T47D (cell line): ENCODE measurements around the gene RPS6KA2.

ENCODE experiments used
- DNase-seq, 2 experiments: peaks; one replicate each; pipeline versions ENCODE4 v3.0.0 to v3.0.0-alpha.2; 2011 to 2012; ENCODE audit warnings: low read depth in 1 of 2, low spot score in 1 of 2
- JUND ChIP-seq: IDR thresholded peaks from 2 replicates; pipeline ENCODE4 v1.6.1; 2012; ENCODE audit warnings: low read depth
- in situ Hi-C: cut with HindIII; loops from 2 replicates; pipeline ENCODE4 v1.10.0; 2016; ENCODE audit warnings: low sequenced_read_pairs, low pct_unique_long_range_greater_than_20kb

Gene RPS6KA2

DNA sequence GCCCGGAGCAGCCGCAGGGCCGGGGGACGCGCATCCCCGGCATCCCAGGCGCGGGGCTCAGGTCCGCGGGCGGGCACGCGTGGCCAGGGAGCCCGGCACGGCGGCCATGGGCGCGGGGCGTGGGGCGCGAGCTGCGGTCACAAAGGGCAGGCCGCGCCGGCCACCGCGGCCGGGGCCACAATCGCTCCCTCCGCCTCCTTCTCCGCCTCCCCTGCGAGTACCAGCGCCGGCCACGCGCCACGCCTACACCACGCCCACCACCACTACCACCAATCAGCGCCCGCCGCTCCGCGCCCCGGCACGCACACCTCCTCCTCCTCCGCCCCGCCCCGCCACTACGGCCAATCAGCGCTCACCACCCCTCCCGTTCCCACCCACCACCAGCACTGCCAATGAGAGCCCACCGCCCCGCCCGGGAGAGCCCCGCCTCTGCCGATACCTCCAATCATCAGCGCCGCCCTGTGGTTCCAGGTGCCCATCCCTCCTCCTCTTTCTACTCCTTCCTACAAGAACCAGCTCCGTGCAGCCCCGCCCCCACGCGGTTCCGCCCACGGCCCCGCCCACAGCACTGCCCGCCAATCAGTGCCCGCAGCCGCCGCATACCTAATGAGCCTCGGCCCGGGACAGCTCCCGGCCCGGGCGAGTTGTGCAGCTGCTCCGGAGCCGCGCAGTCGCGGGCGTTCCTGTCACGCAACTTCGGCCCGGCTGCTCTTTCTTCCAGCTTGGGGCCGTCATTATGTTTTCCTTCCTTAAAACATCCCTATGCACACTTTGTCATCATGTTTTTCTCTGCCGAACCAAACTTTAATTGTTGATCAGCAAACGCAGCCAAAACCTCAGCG lies at the start of gene RPS6KA2:
Gene RPS6KA2 (minus strand): TSS at position 219 of the 842 bp plus-strand sequence. CDS start 232 bp downstream, outside the sequence.
- no peak for TF ChIP-seq JUND
- DNase-seq = peak; percentile 81 to 98
- in situ Hi-C loops = no loop called here

DNA sequence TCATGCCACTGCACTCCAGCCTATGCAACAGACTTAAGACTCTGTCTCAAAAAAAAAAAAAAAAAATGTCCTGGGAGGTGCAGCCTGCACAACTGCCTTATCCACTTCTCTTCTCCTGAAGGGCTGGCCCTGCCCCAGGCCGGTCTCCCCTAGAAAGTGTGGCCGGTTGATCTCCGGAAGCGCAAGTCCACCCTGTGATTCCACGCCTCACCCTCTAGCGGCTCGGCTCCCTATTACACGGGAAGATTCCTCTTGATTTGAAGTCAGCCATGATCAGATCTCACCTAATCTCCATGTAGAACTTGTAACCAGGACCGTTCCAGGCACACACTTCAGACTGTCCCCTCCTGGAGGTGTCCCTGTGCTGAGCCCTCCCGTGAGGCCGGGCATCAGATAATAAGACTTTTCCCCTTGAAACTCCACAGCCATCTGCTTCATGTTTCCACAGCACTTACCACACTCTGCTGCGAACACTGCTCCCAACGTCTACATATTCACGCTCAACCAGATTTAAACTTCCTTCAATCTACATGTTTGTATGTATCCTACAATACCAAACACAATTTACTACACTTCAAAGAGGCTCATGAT lies 49.3 kb upstream of the RPS6KA2 start:
- peak in 1 of 2 experiments; percentile 51 for DNase-seq
- in situ Hi-C loops = no loop called here
- TF ChIP-seq JUND = no peak

DNA sequence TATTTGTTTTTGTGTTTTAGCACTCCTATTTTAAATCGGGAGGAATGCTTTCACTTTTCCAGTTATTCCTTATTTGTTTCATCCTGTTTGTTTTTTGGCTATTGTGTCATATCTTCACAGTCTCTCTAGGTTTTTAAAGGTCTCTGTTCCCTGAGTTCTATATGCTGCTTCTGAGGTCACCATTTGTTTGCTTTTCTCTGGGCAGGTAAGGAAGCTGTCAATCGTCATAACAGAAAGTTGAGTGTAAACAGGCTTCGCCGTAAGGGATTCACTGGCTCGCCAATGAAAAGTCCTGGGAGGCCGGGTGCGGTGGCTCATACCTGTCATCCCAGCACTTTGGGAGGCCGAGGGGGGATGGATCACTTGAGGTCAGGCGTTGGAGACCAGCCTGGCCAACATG lies 48.7 kb upstream of the RPS6KA2 start:
- TF ChIP-seq JUND = no peak
- in situ Hi-C loops = no loop called here
- peak; percentile 40 to 73 for DNase-seq

DNA sequence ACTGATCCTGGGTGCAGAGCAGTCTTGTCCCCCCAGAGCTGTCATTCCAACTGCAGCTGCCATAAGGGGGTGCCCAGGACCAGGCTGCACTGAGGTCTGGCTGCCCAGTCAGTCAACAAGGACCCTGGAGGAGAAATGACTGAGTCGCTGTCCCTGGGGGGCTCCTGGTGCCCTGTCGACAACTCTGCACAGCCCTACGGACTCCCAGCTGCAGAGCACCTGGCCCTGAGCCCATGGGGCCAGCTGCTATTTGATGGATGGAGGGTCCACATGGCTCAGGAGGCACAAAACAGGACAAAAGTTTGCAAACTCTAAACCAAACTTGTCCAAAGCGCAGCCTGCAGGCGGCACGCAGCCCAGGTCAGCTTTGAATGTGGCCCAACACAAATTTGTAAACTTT lies 46.3 kb upstream of the RPS6KA2 start:
- in situ Hi-C loops = no loop called here
- no peak for DNase-seq
- TF ChIP-seq JUND = no peak

DNA sequence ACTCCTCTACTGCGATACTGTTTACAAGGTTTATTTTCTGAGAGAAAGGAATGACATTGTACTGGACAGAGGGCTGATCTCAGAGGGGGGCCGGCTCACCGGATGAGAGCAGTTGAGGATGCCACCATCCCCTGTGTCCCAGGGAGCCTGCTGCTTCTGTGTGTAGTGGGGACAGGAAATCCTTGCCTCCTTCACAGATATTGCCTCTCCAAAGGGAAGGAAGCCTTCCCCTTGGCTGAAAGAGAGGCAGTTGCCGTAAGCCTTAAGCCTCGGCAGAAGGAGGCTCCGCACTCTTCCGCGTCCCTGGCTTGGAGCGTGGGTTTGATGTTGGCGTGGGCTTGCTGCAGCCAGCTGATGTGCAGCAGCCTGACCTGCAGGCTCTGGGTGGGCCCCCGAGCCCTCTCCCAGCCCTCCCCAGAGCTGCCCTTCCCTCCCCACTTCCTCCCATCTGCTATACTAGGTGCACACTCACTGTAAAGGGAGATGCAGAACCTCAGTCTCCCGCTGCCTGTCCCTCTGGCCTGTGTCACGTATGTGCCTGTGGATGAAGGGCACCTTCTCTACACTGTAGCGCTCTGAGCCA lies 45.7 kb upstream of the RPS6KA2 start:
- in situ Hi-C loops = no loop called here
- no peak for DNase-seq
- TF ChIP-seq JUND = no peak

DNA sequence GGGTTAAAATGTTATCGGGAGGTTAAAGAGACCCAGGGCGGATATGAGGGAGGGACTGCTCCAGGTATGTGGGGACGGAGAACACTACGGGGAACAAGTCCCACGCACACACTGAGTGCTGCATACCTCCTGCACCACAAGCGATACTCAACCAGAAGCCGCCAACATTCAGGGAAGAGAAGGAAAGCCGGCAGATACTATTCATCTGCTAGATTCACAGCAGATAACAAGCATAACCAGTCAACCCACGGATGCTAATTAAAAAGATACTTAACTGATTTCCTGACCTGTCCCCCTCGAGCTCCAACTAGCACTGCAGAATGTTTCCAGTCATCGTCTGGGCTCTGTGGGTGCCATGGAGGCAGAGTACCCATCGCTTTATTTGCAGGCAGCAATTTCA lies 45.1 kb upstream of the RPS6KA2 start:
- no peak for DNase-seq
- in situ Hi-C loops = no loop called here
- no peak for TF ChIP-seq JUND

DNA sequence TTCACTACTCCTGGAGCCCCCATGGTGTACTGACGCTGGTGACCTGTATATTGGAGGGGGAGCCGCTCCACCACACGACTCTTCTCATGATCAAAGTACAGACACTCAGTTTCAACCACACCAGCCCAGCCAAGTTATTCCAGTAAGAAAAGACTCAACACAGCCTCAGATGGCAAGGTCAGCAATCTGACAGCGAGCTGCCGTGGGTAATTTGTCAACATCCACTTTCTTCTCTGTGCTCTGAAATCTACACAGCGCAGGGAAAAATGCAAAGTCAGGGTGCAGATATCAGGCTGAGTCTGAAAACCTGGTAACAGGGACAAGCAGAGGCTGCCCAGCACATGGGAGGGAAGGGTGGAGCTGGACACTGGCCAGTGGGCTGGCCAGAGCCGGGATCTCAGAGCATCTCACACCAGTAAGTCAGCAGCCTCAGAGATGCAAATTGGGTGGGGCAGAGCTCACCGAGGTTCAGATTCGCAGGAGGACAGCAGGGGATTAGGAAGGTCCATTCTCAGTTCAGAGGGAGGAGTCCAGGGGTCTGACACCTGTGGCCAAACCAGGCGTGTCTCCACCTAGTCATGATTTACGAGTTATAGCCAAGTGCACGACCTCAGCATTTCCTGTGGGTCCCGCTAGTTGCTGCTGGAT lies 44.5 kb upstream of the RPS6KA2 start:
- no peak for DNase-seq
- in situ Hi-C loops = no loop called here
- no peak for TF ChIP-seq JUND

DNA sequence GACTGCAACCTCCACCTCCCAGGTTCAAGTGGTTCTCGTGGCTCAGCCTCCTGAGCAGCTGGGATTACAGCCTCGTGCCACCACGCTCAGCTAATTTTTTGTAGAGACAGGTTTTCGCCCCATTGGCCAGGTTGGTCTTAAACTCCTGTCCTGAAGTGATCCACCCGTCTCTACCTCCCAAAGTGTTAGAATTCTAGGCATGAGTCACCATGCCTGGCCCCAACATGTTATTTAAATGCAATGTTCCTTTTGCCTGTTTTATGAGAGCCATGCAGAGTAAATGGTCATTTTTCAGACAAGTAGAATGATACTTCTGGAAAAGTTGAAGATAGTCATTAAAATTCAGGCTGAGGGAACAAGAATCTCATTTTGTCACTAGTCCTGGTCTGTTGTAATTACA lies 43.8 kb upstream of the RPS6KA2 start:
- DNase-seq = no peak
- in situ Hi-C loops = no loop called here
- TF ChIP-seq JUND = no peak

DNA sequence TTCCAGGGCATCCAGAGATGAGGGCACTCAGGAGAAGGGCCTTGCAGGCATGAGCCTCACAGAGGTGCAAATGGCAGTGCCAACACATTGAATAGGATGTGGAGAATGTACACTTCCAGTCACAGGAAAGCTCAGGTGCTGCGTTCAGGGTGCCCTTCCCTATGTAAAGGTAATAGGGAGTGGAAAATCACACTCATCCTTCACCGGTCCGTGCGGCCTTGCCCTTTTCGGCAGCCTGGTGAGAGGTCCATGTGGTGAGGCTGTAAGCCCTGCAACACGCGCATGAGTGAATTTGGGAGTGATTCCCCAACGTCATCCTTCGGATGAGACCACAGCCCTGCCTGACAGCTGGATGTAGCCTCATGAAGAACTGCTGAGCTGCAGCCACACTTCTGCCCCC lies 43.0 kb upstream of the RPS6KA2 start:
- in situ Hi-C loops = no loop called here
- TF ChIP-seq JUND = no peak

DNA sequence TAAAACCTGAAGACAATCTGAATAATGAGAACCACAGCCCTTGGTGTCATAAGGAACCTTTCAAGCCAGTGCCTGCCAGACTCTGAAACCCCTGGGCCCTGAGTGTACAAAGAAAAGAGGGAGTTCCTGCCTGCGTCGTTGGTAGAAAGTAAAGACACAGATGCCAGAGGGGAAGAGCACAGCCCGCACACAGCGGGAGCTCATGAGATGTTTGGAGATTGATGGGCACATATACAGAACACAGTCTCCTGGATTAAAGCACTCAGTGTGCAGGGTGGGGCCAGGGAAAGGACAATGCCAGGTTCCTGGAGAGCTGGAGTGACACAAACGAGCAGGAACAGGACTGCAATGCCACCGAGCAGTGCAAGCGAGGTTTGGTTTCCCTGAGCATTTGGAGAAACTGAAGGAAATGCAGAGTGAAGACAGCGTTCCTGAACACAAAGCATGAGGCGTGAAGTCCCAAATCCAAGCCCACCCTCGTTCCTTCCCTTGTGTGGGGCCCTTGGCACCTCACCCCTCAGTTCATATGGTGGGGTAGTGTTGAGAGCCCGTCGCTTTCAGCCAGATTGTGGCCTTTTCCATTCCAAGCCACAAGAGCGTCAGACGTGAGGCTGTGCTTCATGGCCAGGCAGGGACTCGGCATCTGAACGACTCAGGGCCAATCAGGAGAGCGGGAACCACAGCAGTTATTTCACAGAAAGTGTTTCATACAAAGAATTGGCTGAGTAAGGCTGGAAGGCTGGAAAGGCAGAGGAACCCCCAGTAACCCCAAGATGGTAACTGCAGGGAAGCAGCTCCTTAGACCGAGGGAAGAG lies 41.0 kb upstream of the RPS6KA2 start:
- no peak for DNase-seq
- in situ Hi-C loops = no loop called here
- no peak for TF ChIP-seq JUND

More for the DNA sequence above, 43.0 kb upstream of the RPS6KA2 start:
- no peak for DNase-seq

DNA sequence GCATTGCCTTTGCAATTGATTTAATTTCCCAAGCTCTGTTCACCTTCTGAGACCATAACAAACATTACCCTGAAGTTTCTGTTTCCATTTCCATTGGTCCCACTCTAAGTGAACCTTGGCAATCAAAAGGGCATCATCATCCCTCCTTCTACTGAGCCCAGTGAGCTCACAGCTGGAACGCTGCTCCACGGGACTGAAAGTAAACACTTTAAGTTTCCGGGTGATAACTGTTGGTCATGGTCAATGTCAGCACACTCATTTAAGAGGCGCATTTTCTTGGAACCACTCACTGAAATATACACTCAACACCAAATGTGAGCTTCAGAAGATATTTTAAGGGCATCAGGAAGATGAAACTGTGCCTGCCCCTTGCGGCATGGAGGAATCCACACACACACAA lies 37.1 kb upstream of the RPS6KA2 start:
- no peak for DNase-seq
- in situ Hi-C loops = no loop called here
- TF ChIP-seq JUND = no peak

DNA sequence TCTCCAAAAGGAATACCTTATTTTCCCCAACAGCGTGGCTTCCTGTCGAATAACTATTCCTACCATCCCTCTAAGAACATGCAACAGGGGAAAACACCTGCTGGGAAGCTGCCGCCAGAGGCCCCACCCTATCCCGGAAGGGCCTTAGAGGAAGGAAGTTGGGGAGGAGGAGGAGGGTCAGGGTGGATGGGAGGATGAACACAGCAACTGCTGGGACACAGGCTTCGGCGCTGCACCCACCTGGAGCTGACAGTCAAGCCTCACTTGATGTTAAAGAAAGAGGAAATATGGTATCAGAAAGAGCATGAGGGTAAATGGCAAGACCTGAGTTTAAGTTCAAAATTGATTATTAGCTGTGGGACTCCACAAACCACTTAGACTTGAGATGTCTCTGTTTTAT lies 36.5 kb upstream of the RPS6KA2 start:
- in situ Hi-C loops = no loop called here
- DNase-seq = no peak
- TF ChIP-seq JUND = no peak
